ENCODE data around the gene MELTF.

MELTF gene

GRCh38 chr3:197021231-197021630 lies 8.4 kb downstream of the MELTF start:
- H3K36me3 ChIP-seq (ENCODE audit: control insufficient read depth in 1 of 2, insufficient read depth in 2 of 2, low read length in 2 of 2), result no peaks in the 10 kb centered on the region
- H3K4me3 ChIP-seq (ENCODE audit: low read depth in 1 of 2, low read length in 2 of 2), result no peak overlapping the region
- H3K27me3 ChIP-seq (ENCODE audit: control insufficient read depth in 1 of 2, insufficient read depth in 2 of 2, low read length in 2 of 2), result no peaks in the 10 kb centered on the region
- H3K9ac ChIP-seq (ENCODE audit: low read depth in 1 of 2, low read length in 2 of 2), result no peak overlapping the region
- H3K9me3 ChIP-seq (ENCODE audit: control insufficient read depth in 1 of 2, low read length in 2 of 2), result no peaks in the 10 kb centered on the region
- H3K4me1 ChIP-seq (ENCODE audit: control insufficient read depth in 1 of 2, insufficient read depth in 2 of 2, low read length in 2 of 2), result no peaks in the 10 kb centered on the region
- H3K27ac ChIP-seq (ENCODE audit: low read depth, low read length), result no peak overlapping the region

GRCh38 chr3:197019535-197019934 lies 10.1 kb downstream of the MELTF start:
- Histone ChIP-seq H3K4me1 (ENCODE audit: control insufficient read depth in 1 of 2, insufficient read depth in 2 of 2, low read length in 2 of 2) (no peaks in the 10 kb centered on the region), H3K27me3 (ENCODE audit: control insufficient read depth in 1 of 2, insufficient read depth in 2 of 2, low read length in 2 of 2) (no peaks in the 10 kb centered on the region), H3K9ac (ENCODE audit: low read depth in 1 of 2, low read length in 2 of 2) (no peak overlapping the region), H3K9me3 (ENCODE audit: control insufficient read depth in 1 of 2, low read length in 2 of 2) (no peaks in the 10 kb centered on the region), H3K36me3 (ENCODE audit: control insufficient read depth in 1 of 2, insufficient read depth in 2 of 2, low read length in 2 of 2) (no peaks in the 10 kb centered on the region), H3K27ac (ENCODE audit: low read depth, low read length) (no peak overlapping the region), H3K4me3 (ENCODE audit: low read depth in 1 of 2, low read length in 2 of 2) (no peak overlapping the region)

- no peaks in the 10 kb centered on the region for H3K27me3 ChIP-seq (ENCODE audit: control insufficient read depth in 1 of 2, insufficient read depth in 2 of 2, low read length in 2 of 2)
- no peaks in the 10 kb centered on the region for H3K36me3 ChIP-seq (ENCODE audit: control insufficient read depth in 1 of 2, insufficient read depth in 2 of 2, low read length in 2 of 2)
- H3K4me3 ChIP-seq (ENCODE audit: low read depth in 1 of 2, low read length in 2 of 2), result no peak overlapping the region
- H3K27ac ChIP-seq (ENCODE audit: low read depth, low read length), result no peak overlapping the region
- no peaks in the 10 kb centered on the region for H3K4me1 ChIP-seq (ENCODE audit: control insufficient read depth in 1 of 2, insufficient read depth in 2 of 2, low read length in 2 of 2)
- no peak overlapping the region for H3K9ac ChIP-seq (ENCODE audit: low read depth in 1 of 2, low read length in 2 of 2)
- H3K9me3 ChIP-seq (ENCODE audit: control insufficient read depth in 1 of 2, low read length in 2 of 2), result no peaks in the 10 kb centered on the region
These were observed 10.6 kb downstream of the MELTF start for GRCh38 chr3:197019021-197019420.

- Histone ChIP-seq H3K9ac (ENCODE audit: low read depth in 1 of 2, low read length in 2 of 2) (no peak overlapping the region), H3K27me3 (ENCODE audit: control insufficient read depth in 1 of 2, insufficient read depth in 2 of 2, low read length in 2 of 2) (no peaks in the 10 kb centered on the region), H3K9me3 (ENCODE audit: control insufficient read depth in 1 of 2, low read length in 2 of 2) (no peaks in the 10 kb centered on the region), H3K4me3 (ENCODE audit: low read depth in 1 of 2, low read length in 2 of 2) (no peak overlapping the region), H3K27ac (ENCODE audit: low read depth, low read length) (no peak overlapping the region), H3K36me3 (ENCODE audit: control insufficient read depth in 1 of 2, insufficient read depth in 2 of 2, low read length in 2 of 2) (no peaks in the 10 kb centered on the region), H3K4me1 (ENCODE audit: control insufficient read depth in 1 of 2, insufficient read depth in 2 of 2, low read length in 2 of 2) (no peaks in the 10 kb centered on the region)
These were observed 12.6 kb downstream of the MELTF start for GRCh38 chr3:197017003-197017402.

GRCh38 chr3:197015790-197016736 lies 13.6 kb downstream of the MELTF start:
- Histone ChIP-seq H3K36me3 (ENCODE audit: control insufficient read depth in 1 of 2, insufficient read depth in 2 of 2, low read length in 2 of 2) (no peaks in the 10 kb centered on the region), H3K9ac (ENCODE audit: low read depth in 1 of 2, low read length in 2 of 2) (no peak overlapping the region), H3K27me3 (ENCODE audit: control insufficient read depth in 1 of 2, insufficient read depth in 2 of 2, low read length in 2 of 2) (no peaks in the 10 kb centered on the region), H3K27ac (ENCODE audit: low read depth, low read length) (no peak overlapping the region), H3K9me3 (ENCODE audit: control insufficient read depth in 1 of 2, low read length in 2 of 2) (no peaks in the 10 kb centered on the region), H3K4me3 (ENCODE audit: low read depth in 1 of 2, low read length in 2 of 2) (no peak overlapping the region), H3K4me1 (ENCODE audit: control insufficient read depth in 1 of 2, insufficient read depth in 2 of 2, low read length in 2 of 2) (no peaks in the 10 kb centered on the region)

GRCh38 chr3:197014942-197015575 lies 14.6 kb downstream of the MELTF start:
- Histone ChIP-seq H3K4me3 (ENCODE audit: low read depth in 1 of 2, low read length in 2 of 2) (no peak overlapping the region), H3K4me1 (ENCODE audit: control insufficient read depth in 1 of 2, insufficient read depth in 2 of 2, low read length in 2 of 2) (no peaks in the 10 kb centered on the region), H3K27ac (ENCODE audit: low read depth, low read length) (no peak overlapping the region), H3K9me3 (ENCODE audit: control insufficient read depth in 1 of 2, low read length in 2 of 2) (no peaks in the 10 kb centered on the region), H3K36me3 (ENCODE audit: control insufficient read depth in 1 of 2, insufficient read depth in 2 of 2, low read length in 2 of 2) (no peaks in the 10 kb centered on the region), H3K27me3 (ENCODE audit: control insufficient read depth in 1 of 2, insufficient read depth in 2 of 2, low read length in 2 of 2) (no peaks in the 10 kb centered on the region), H3K9ac (ENCODE audit: low read depth in 1 of 2, low read length in 2 of 2) (no peak overlapping the region)

GRCh38 chr3:197014024-197014423 lies 15.6 kb downstream of the MELTF start:
- H3K9ac ChIP-seq (ENCODE audit: low read depth in 1 of 2, low read length in 2 of 2), result no peak overlapping the region
- H3K27ac ChIP-seq (ENCODE audit: low read depth, low read length), result no peak overlapping the region
- no peaks in the 10 kb centered on the region for H3K27me3 ChIP-seq (ENCODE audit: control insufficient read depth in 1 of 2, insufficient read depth in 2 of 2, low read length in 2 of 2)
- no peaks in the 10 kb centered on the region for H3K9me3 ChIP-seq (ENCODE audit: control insufficient read depth in 1 of 2, low read length in 2 of 2)
- H3K36me3 ChIP-seq (ENCODE audit: control insufficient read depth in 1 of 2, insufficient read depth in 2 of 2, low read length in 2 of 2), result no peaks in the 10 kb centered on the region
- H3K4me3 ChIP-seq (ENCODE audit: low read depth in 1 of 2, low read length in 2 of 2), result no peak overlapping the region
- no peaks in the 10 kb centered on the region for H3K4me1 ChIP-seq (ENCODE audit: control insufficient read depth in 1 of 2, insufficient read depth in 2 of 2, low read length in 2 of 2)

- Histone ChIP-seq H3K9me3 (ENCODE audit: control insufficient read depth in 1 of 2, low read length in 2 of 2) (no peaks in the 10 kb centered on the region), H3K9ac (ENCODE audit: low read depth in 1 of 2, low read length in 2 of 2) (no peak overlapping the region), H3K27ac (ENCODE audit: low read depth, low read length) (no peak overlapping the region), H3K27me3 (ENCODE audit: control insufficient read depth in 1 of 2, insufficient read depth in 2 of 2, low read length in 2 of 2) (no peaks in the 10 kb centered on the region), H3K4me3 (ENCODE audit: low read depth in 1 of 2, low read length in 2 of 2) (no peak overlapping the region), H3K4me1 (ENCODE audit: control insufficient read depth in 1 of 2, insufficient read depth in 2 of 2, low read length in 2 of 2) (peaks cover under 1 to 2% of the 10 kb centered on the region in 2 donors), H3K36me3 (ENCODE audit: control insufficient read depth in 1 of 2, insufficient read depth in 2 of 2, low read length in 2 of 2) (no peaks in the 10 kb centered on the region)
These were observed 17.1 kb downstream of the MELTF start for GRCh38 chr3:197012540-197012883.

GRCh38 chr3:197011780-197012539 lies 17.7 kb downstream of the MELTF start:
- Histone ChIP-seq H3K36me3 (ENCODE audit: control insufficient read depth in 1 of 2, insufficient read depth in 2 of 2, low read length in 2 of 2) (no peaks in the 10 kb centered on the region), H3K27ac (ENCODE audit: low read depth, low read length) (no peak overlapping the region), H3K9ac (ENCODE audit: low read depth in 1 of 2, low read length in 2 of 2) (no peak overlapping the region), H3K27me3 (ENCODE audit: control insufficient read depth in 1 of 2, insufficient read depth in 2 of 2, low read length in 2 of 2) (no peaks in the 10 kb centered on the region), H3K4me1 (ENCODE audit: control insufficient read depth in 1 of 2, insufficient read depth in 2 of 2, low read length in 2 of 2) (peaks cover 6% of the 10 kb centered on the region in 2 donors), H3K4me3 (ENCODE audit: low read depth in 1 of 2, low read length in 2 of 2) (no peak overlapping the region), H3K9me3 (ENCODE audit: control insufficient read depth in 1 of 2, low read length in 2 of 2) (no peaks in the 10 kb centered on the region)

All from duodenal mucosa (tissue), 2 donors.